SH-SY5Y (cell line): ENCODE measurements around the gene HIVEP2.

ENCODE experiments used
- GATA2 ChIP-seq: IDR thresholded peaks from 2 replicates; pipeline ENCODE4 v1.6.1; 2011; ENCODE audit warnings: mild to moderate bottlenecking, low read depth, low read length
- GATA3 ChIP-seq: IDR thresholded peaks from 2 replicates; pipeline ENCODE4 v1.6.1; 2011; ENCODE audit warnings: low read depth, mild to moderate bottlenecking, low read length, moderate library complexity

DNA sequence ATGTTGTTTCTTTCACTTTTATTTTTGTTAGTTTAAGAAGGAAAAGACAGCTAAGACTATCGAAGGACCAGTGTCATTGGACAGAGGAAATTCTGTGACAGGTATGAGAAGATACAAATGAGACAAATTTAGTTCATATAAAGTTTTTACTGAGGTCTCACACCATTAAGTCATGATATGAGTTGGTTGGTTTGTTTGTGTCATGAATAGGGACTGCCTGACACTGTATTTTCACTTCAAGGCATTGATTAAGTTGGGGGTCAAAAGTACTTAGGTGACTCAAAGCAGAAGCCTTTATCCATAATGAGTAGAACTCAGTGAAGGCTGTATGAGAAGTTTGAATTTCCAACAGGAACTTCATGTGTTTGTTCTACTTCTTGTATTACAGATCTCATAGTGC is 21.3 kb upstream of the HIVEP2 start:
- TF ChIP-seq GATA3 (no peak), GATA2 (no peak)
